GM03348 (cell line): ENCODE results near the gene EID2B.

Experiments used
- DNase-seq: peaks from one replicate; pipeline ENCODE4 v3.0.0; 2012; ENCODE audit warnings: low spot score

The EID2B gene

DNA sequence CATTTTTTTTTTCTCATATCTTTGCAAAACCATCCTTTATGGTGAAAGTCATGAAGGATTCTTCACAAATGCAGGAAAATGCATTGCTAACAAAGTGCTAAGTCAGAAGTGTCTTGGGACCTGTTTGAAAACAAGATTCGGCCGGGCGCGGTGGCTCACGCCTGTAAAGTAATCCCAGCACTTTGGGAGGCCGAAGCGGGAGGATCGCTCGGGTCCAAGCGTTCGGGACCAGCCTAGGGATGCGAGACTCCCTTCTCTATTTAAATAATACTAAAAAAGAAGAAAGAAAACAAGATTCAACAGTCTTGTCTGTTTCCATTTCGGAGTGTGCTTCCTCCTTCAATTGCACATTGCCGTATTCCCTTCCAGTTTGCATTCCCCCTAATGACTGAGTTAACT is 819 bp downstream of the EID2B start:
- no peak for DNase-seq

DNA sequence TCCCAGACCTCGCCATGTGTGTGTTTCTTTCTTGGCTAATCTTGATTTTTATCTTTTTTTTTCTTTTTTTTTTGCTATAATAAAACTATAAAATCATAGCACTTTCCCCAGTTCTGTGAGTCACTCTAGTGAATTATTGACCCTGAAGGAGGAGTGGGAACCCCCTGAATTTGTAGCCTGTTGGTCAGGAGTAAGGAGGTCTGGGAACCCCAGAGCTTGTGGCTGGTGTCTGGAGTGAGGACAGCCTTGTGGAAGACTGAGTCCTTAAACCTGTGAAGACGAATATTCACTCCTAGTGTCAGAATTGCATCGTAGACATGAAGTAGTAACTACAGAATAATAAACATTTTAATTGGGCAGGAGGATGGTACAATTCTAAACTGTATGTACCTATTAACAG is 7.4 kb downstream of the EID2B start:
- no peak for DNase-seq

DNA sequence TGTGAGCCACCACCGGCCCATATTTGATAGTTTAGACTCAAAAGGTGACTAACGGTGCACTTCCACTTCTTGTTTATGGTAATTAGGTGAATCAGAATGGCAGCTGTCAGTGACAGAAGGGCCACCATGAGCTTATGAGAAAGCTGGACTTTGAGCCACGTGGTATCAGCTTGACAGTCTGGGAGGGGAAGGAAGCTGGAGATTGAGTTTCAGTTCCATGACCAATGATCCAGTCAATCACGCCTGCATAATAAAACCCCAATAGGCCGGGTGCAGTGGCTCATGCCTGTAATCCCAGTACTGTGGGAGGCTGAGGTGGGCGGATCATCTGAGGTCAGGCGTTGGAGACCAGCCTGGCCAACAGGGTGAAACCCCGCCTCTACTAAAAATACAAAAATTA is 8.2 kb downstream of the EID2B start:
- DNase-seq: no peak

DNA sequence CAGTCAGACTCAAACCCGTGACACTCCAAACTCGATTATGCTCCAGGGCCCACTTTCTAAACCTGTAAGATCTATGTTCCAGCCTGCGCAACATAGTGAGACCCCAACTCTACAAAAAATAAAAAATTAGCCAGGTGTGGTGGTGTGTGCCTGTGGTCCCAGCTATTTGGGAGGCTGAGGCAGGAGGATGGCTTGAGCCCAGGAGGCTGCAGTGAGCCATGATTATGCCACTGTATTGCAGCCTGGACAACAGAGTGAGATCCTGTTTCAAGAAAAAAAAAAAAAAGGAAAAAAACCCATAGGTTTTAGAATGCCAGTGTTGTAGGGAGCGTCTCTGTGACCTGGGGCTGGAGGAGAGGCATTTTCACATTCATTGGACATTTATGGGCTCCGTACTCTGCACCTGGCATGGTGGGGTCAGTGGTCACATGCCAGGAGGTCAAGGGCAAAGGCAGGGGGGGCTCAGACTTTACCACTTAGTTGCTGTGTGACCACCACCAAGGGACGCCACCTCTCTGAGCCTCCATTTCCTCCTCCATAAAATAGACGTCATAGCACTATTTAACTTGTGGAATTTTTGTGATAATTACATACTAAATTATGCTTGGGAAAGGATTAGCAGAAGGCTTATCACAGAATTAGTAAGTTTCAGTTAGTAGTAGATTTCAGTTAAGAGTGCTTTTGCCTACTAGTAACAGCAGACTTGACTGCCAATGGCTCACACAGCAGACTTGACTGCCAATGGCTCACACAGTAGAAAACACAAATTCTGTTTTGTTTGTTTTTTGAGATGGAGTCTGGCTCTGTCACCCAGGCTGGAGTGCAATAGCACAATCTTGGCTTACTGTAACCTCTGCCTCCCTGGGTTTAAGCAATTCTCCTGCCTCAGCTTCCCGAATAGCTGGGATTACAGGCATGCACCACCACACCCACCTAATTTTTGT is 11.8 kb downstream of the EID2B start:
- no peak for DNase-seq

DNA sequence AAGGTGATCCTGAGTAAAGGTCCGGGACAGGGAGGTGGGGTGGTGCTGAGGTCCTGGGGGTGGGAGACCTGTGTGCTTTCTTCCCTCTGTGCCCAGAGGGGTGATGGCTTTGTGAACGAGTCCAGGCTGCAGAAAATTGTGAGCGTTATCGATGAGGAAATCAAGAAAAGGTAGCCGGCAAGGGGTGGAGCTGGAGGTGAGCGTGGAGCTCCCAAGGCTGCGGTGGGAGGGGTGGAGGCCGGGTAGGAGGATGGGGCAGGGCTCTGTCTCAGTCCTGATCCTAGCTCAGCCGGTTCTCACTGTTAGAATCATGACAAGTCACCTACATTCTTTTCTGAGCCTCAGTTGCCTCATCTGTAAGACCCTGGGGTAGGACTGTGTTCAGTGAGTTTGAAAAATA is 13.7 kb downstream of the EID2B start:
- DNase-seq: no peak

DNA sequence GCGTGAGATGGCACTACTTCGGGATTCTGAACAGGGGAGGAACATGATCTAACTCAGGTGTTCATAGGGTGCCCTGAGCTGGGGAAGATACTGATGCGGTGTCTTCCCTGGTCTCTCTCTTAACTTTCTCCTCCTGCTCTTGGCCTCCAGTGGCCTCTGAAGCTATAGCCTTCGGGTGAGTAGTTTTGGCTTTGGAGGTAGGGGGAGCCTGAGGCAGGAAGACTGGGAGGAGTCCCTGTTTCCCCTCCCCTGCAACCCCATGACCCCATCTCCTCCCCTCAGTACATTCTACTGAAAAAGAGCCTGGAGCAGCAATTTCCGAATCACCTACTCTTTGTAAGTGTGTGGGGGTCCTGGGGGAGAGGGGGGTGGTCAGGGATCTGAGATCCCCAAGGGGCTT is 14.2 kb downstream of the EID2B start:
- no peak for DNase-seq

DNA sequence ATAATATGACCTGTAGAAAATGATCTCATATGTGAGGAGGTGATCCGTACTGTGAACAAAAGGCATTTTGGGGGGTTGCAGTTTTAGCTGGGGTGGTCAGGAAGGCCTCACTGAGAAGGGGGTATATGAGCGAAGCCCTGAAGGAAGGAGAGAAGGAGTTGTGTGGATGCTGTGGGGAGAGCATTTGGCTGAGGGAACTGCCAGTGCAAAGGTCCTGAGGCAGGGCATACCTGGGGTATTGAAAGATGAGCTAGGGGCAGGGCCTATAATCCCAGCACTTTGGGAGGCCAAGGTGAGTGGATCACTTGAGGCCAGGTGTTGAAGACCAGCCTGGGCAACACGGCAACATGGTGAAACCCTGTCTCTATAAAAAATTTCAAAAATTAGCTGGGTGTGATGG is 15.2 kb downstream of the EID2B start:
- DNase-seq: no peak

DNA sequence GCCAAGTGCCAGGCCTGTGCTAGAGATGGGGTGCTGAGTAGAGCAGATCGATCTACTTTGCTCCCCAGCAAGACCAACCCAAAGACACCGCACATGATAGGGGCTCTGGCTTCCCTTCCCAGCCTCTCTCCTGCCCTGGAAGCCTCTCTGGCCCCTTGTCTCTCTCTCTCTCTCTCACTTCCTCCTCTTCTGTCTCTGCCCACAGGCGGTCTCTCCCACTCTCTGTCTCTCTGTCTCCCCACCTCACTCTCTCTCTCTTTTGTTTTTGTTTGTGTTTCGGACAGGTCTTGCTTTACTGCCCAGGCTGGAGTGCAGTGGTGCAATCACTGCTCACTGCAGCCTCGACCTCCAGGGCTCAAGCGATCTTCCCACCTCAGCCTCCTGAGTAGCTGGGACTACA is 16.4 kb downstream of the EID2B start:
- no peak for DNase-seq

DNA sequence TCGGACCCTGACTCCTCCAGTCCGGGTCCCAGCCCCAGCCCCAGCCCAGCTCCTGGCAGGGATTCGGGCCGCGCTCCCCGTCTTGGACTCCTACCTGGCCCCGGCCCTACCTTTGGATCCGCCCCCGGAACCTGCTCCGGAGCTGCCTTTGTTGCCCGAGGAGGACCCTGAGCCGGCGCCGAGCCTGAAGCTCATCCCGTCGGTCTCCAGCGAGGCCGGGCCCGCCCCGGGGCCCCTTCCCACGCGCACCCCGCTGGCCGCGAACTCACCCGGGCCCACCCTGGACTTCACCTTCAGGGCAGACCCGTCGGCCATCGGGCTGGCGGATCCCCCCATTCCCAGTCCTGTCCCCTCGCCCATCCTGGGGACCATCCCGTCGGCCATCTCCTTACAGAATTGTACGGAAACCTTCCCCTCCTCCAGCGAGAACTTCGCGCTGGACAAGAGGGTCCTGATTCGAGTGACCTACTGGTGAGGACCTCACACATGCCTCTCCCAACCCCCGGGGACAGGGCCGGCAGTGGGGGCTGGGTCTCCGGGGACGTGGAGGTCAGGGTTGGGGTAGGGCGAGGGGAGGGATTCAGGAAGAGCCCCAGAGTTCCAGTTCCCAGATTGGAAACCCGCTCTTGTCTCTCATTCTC is 17.0 kb downstream of the EID2B start:
- no peak for DNase-seq

DNA sequence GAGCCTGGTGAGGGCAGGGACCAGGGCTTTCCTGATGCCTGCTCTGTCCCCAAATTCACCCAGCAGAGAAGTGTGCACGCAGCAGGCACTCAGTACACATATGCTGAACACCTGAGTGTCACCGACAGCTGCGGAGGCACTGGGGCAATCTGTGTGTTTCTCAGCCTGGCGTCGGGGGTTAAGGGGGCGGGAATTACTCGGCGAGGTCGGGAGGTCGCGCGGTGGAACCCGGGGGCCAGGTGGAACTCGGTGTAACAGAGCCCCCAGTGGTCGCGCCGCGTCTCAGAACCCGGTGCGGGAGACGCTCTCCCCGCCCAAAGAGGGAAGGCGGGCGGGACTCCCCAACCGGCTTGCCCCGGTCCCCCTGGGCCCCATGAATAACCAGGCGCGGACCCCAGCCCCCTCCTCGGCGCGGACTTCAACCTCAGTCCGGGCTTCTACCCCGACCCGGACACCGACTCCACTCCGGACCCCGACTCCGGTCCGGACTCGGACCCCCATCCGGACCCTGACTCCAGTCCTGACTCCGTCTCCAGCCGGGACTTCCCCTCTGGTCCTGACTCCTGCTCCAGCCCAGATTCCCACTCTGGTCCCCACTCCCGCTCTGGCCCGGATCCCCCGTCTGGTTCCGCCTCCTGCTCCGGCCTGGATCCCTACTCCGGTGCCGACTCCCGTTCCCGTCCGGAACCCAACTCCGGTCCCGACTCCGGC is 17.7 kb downstream of the EID2B start, which contains the start of gene SELENOV:
SELENOV (plus strand) TSS at position 300 of the 711 bp plus-strand sequence; CDS start at position 374, 74 bp downstream.
- no peak for DNase-seq

DNA sequence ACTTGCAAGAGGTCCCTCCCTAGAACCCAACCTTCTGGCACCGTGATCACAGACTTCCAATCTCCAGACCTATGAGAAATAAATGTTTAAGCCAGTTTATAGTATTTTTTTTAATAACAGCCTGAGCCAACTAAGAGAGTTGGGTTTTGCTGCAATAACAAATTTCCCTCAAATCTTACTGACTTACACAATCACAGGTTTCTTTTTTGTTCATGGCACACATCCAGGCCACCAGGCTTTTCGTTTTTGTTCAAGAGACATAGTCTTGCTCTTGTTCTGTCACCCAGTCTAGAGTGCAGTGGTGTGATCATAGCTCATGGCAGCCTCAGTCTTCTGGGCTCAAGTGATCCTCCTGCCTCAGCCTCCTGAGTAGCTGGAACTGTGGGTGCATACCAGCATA is 19.7 kb downstream of the EID2B start:
- no peak for DNase-seq

DNA sequence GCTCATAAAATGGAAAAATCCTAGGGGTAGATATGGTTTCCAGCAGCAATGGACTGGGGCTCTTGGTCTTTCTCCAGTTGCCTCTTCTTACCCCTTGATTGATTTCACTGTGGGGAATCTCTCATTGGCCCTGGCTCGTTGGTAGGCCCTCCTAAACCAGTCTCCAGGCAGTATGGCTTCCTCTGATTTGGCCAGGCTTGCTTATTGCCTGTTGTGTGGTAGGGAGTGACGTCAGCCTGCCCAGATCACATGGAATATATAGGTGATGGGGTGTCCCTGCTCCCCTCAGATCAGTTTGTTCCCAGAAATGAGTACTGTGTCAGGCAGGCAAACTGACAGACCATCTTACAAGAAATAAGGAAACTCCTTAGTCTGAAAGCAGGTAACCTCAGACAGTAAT is 23.4 kb downstream of the EID2B start:
- DNase-seq: no peak

DNA sequence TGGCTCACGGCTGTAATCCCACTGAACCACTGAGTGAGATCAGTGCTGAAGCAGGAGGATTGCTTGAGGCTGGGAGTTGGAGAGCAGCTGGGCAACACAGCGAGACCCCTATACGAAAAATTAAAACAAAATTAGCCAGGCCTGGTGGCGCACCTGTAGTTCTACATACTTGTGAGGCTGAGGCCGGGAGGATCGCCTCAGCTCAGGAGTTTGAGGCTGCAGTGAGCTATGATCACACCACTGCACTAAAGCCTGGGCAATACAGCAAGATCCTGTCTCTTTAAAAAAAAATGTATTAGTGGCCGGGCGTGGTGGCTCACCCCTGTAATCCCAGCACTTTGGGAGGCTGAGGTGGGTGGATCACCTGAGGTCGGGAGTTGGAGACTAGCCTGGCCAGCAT is 24.0 kb downstream of the EID2B start:
- no peak for DNase-seq

DNA sequence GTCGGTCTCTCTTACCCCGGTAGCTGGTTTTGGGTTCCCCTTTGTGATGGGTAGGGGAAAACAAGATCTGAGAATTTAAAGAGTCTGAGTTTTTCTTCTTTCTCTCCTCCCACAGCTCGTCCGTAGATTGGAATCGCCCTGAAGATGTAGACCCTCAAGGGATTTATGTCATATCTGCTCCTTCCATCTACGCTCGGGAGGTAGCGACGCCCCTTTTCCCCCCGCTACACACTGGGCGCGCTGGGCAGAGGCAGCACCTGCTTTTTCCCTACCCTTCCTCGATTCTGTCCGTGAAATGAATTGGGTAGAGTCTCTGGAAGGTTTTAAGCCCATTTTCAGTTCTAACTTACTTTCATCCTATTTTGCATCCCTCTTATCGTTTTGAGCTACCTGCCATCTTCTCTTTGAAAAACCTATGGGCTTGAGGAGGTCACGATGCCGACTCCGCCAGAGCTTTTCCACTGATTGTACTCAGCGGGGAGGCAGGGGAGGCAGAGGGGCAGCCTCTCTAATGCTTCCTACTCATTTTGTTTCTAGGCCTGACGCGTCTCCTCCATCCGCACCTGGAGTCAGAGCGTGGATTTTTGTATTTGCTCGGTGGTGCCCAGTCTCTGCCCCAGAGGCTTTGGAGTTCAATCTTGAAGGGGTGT is 24.8 kb downstream of the EID2B start:
- no peak for DNase-seq

DNA sequence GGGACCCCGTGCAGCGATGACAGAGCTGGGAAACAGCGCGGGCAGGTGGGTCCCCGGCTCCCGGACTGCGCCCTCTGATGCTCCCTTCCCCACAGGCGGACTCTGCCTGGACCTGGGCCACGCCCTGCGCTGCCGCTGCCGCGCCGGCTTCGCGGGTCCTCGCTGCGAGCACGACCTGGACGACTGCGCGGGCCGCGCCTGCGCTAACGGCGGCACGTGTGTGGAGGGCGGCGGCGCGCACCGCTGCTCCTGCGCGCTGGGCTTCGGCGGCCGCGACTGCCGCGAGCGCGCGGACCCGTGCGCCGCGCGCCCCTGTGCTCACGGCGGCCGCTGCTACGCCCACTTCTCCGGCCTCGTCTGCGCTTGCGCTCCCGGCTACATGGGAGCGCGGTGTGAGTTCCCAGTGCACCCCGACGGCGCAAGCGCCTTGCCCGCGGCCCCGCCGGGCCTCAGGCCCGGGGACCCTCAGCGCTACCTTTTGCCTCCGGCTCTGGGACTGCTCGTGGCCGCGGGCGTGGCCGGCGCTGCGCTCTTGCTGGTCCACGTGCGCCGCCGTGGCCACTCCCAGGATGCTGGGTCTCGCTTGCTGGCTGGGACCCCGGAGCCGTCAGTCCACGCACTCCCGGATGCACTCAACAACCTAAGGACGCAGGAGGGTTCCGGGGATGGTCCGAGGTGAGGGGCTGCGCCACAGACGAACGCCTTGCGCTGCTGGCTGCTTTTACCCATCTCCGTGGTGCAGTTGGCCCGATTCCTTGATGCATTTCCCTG is 25.5 kb downstream of the EID2B start:
- peak; percentile 84 for DNase-seq

DNA sequence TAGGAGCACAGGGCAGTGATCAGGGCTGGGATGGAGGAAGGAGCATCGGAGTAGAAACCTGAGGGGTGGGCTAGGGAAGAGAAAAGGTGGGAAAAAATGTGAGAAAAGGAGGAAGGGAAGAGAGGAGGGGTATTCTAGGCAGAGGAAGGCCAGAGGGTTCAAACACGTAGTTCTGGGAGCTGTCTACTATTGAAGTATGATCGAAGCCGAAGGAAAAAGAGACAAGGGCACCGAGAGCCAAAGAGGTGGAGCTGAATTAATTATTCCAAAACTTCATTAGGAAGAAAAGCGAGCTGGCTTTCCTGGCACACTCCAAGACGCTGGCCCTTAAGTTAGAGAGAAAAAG is 26.1 kb downstream of the EID2B start:
- DNase-seq: no peak

DNA sequence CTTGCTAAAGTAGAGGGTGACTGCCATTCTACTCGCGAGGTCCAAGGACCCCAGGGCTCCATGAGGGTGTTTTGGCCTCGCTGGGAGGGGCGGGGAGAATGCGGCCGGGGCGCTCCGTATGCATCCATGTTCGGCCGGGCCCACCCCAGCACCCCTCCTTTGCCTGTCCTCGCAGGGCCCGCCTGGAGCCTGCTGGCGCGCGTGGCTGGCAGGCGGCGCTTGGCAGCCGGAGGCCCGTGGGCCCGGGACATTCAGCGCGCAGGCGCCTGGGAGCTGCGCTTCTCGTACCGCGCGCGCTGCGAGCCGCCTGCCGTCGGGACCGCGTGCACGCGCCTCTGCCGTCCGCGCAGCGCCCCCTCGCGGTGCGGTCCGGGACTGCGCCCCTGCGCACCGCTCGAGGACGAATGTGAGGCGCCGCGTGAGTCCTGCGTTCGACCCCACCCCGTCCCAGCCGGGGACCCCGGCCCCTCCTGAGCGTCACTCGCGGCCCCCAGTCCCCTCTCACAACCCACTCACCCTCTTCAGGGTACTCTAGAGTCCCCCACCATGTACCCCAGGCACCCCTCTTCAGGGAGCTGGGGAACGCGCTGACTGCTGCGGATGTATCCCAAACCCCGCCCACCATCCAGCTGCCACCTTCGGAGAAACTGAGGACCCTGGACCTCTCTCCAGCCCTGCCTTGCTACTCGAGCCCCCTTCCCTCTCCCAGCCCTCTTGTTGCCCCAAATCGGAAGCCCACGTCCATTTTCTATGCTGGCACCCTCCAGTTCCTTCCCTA is 29.8 kb downstream of the EID2B start:
- peak; percentile 92 for DNase-seq

DNA sequence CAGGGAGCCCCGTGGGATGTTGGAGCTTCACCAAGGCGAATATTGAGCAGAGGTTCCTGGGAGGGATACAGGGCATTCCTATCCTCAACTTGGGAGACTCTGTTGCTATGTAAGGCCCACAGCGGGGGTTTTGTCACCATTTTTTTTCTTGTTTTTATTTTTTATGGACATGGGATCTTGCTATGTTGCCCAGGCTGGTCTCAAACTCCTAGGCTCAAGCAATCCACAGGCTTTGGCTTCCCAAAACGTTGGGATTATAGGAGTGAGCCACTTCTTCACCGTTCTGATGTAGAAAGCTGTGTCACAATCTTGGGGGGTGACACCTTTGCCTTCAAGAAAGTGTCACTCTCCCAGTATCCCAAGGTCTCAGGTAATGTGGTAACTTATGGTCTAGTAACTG is 31.3 kb downstream of the EID2B start:
- no peak for DNase-seq

DNA sequence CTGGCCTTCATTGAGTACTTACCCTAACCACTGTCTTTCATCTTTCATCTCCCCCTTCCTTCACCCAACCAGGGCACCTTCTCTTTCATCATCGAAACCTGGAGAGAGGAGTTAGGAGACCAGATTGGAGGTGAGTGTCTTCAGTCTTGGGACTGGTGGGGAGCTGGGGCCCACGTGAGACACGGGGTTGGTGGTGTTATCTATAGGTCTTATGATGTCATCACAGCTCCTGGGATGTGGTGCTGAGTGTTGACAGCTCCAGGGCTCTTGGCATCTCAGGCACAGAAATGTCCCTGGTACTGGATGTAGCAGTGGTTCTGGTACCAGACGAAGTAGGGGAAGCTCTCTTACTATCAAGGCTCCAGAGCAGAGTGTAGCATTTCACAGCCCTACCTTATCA is 32.1 kb downstream of the EID2B start:
- no peak for DNase-seq

DNA sequence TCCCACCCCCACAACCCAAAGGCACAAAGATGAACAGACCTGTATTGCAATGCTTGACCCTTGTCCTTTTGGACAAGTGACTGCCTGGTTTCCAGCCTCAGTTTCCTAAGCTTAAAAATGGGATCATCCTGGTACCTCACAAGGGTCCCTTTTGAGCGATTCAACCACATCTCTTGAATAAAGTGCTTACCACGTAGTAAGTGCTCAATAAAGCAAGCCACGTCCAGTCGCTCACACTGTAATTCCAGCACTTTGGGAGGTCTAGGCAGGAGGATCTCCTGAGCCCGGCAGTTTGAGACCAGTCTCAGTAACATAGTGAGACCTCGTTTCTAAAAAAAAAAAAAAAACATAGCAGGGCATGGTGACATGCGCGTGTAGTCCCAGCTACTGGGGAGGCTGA is 32.7 kb downstream of the EID2B start:
- DNase-seq: no peak
